ENCODE data around the gene LGALS8. TPM values are rescaled to one million over a fixed set of nuclear protein-coding genes. Genes with fewer than 3 reads are reported as not detected.

Gene LGALS8
- total RNA-seq, 1 experiment from 2014 or later: 30.7 TPM

DNA sequence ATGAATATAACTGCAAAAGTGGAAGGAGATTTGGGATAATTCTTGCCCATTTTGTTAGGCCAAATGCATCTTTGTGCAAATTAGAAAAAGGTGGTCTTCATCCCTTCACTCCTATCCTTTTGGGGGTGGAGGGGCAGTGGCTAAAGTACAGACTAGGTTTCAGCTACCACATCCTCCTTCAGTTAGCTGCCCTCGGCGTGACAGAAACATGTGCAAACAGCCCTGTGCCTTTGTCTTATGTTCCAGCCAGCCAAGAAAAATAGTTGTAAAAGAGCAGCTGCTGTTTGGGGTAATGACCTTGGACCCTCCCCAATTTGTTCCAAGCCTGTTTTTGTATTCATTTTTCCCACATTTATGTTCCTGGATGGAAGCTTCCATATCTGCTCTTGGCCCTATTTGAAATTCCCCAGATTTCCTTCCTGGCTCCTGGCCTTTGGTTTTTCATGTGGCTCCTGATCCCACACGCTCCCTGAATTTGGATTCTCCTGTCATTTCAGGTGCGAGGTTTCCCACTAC is 8.3 kb upstream of the LGALS8 start:
- ChIA-PET CTCF (no interaction called here), POLR2A (no interaction called here), RAD21 (ENCODE audit: low non-redundant PET in 1 of 2, low total read pairs in 2 of 2, uncharacterized antibody in 2 of 2, unreplicated experiment in 2 of 2) (no interaction called here)
- H3K27me3 ChIP-seq (ENCODE audit: insufficient read depth, low read length): no peaks in the 10 kb centered on the region
- DNase-seq (ENCODE audit: low read depth, low spot score) (no peak), ATAC-seq (no peak)
- no peak overlapping the region for H3K27ac ChIP-seq (ENCODE audit: low read depth, low read length)
- H3K9ac ChIP-seq (ENCODE audit: low read length): no peak overlapping the region
- H3K4me2 ChIP-seq (ENCODE audit: low read length): no peak overlapping the region
- no peaks in the 10 kb centered on the region for H3K9me2 ChIP-seq (ENCODE audit: insufficient read depth)
- H4K20me1 ChIP-seq (ENCODE audit: insufficient read depth): no peaks in the 10 kb centered on the region
- no peak for TF ChIP-seq CBX3 (IDR thresholded peaks at IDR 0.05; ENCODE audit: low read depth)
- no peak for TF ChIP-seq JUND (IDR thresholded peaks at IDR 0.05)
- TF ChIP-seq SRF (IDR thresholded peaks at IDR 0.05; ENCODE audit: low read depth): no peak
- no peak for TF ChIP-seq POLR2A (IDR thresholded peaks at IDR 0.05; ENCODE audit: borderline replicate concordance, extremely low read depth, insufficient read depth, insufficient read length)
- no peak for TF ChIP-seq ZNF274 (IDR thresholded peaks at IDR 0.05; ENCODE audit: low read depth, low read length)
- TF ChIP-seq, protein P1, sequence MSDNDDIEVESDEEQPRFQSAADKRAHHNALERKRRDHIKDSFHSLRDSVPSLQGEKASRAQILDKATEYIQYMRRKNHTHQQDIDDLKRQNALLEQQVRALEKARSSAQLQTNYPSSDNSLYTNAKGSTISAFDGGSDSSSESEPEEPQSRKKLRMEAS (IDR thresholded peaks at IDR 0.05): no peak
- no peak for TF ChIP-seq CEBPB (IDR thresholded peaks at IDR 0.05; ENCODE audit: low read depth)
- TF ChIP-seq ELF1 (IDR thresholded peaks at IDR 0.05; ENCODE audit: borderline replicate concordance, low read depth): no peak
- TF ChIP-seq YY1 (IDR thresholded peaks at IDR 0.05; ENCODE audit: extremely low read depth, insufficient replicate concordance, low read depth, low read length): no peak
- TF ChIP-seq RAD21 (IDR thresholded peaks at IDR 0.05; ENCODE audit: low read depth): no peak
- TF ChIP-seq, protein P2, sequence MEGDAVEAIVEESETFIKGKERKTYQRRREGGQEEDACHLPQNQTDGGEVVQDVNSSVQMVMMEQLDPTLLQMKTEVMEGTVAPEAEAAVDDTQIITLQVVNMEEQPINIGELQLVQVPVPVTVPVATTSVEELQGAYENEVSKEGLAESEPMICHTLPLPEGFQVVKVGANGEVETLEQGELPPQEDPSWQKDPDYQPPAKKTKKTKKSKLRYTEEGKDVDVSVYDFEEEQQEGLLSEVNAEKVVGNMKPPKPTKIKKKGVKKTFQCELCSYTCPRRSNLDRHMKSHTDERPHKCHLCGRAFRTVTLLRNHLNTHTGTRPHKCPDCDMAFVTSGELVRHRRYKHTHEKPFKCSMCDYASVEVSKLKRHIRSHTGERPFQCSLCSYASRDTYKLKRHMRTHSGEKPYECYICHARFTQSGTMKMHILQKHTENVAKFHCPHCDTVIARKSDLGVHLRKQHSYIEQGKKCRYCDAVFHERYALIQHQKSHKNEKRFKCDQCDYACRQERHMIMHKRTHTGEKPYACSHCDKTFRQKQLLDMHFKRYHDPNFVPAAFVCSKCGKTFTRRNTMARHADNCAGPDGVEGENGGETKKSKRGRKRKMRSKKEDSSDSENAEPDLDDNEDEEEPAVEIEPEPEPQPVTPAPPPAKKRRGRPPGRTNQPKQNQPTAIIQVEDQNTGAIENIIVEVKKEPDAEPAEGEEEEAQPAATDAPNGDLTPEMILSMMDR (IDR thresholded peaks at IDR 0.05 in 2 of 3, conservative IDR thresholded peaks at IDR 0.05 in 1 of 3; ENCODE audit: borderline replicate concordance in 1 of 3, insufficient read depth in 1 of 3, low read depth in 2 of 3, low read length in 2 of 3): no peak
- TF ChIP-seq SP1 (IDR thresholded peaks at IDR 0.05; ENCODE audit: low read depth): no peak
- TF ChIP-seq SIN3A (IDR thresholded peaks at IDR 0.05; ENCODE audit: low read depth): no peak
- TF ChIP-seq, protein P3, sequence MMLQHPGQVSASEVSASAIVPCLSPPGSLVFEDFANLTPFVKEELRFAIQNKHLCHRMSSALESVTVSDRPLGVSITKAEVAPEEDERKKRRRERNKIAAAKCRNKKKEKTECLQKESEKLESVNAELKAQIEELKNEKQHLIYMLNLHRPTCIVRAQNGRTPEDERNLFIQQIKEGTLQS (IDR thresholded peaks at IDR 0.05): no peak
- no peak for TF ChIP-seq TCF7L2 (IDR thresholded peaks at IDR 0.05; ENCODE audit: borderline replicate concordance, extremely low read depth, insufficient read depth, insufficient read length)
- TF ChIP-seq POLR2AphosphoS5 (IDR thresholded peaks at IDR 0.05; ENCODE audit: low read depth, low read length): no peak
- TF ChIP-seq FOSL1 (IDR thresholded peaks at IDR 0.05; ENCODE audit: low read depth): no peak
- no peaks in the 10 kb centered on the region for H3K36me3 ChIP-seq (ENCODE audit: control insufficient read depth in 1 of 2, insufficient read depth in 2 of 2, low read length in 2 of 2)
- no peak overlapping the region for H2AFZ ChIP-seq (ENCODE audit: low read depth, low read length, poor library complexity, severe bottlenecking)
- intact Hi-C loops (cut with micrococcal nuclease): no loop called here
- H3K4me1 ChIP-seq (ENCODE audit: control insufficient read depth in 1 of 2, insufficient read depth in 2 of 2, low read length in 2 of 2): no peaks in the 10 kb centered on the region
- H3K9me3 ChIP-seq (ENCODE audit: control insufficient read depth in 1 of 2, insufficient read depth in 1 of 2, low read depth in 1 of 2, low read length in 2 of 2): no peaks in the 10 kb centered on the region
- H3K79me2 ChIP-seq (ENCODE audit: insufficient read depth, low read length): no peaks in the 10 kb centered on the region
- H3K4me3 ChIP-seq (replicated peaks in 1 of 2; ENCODE audit: low read depth in 1 of 2, low read length in 2 of 2): no peak overlapping the region
- BruUV-seq (replicated peaks): no TSS peak
